ENCODE data around the gene MDH1B.

Gene MDH1B

DNA sequence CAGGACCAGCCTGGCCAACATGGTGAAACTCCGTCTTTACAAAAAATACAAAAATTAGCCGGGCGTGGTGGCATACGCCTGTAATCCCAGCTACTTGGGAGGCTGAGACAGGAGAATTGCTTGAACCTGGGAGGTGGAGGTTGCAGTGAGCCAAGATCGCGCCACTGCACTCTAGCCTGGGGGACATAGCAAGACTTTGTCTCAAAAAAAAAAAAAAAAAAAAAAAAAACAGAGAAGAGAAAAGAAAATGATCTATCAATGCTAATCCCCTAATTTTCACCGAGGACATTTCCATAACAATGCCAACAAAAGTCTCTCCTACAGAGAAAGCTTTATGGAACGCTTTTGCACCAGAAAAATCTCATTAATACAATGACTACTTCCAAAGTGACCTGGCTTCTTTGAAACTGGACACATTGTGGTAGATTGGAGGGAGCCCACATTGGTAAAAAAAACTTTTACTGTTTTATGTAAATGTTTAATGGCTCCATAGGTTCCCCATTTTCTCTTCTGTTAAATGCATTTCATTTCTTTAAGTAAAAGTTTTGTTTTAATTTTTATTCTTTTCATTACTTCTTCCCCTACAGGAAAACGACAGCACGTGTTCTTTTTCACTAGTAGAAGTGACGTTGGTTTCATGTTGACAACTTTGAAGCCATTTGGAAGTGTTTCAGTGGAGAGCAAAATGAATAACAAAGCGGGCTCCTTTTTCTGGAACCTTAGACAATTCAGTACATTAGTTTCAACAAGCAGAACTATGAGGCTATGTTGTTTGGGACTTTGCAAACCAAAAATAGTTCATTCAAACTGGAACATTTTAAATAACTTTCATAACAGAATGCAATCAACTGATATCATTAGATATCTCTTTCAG lies 1.2 kb upstream of the MDH1B start:
- DNase-seq (ENCODE audit: extremely low read depth, low read depth): no peak
- TF ChIP-seq, protein P1, sequence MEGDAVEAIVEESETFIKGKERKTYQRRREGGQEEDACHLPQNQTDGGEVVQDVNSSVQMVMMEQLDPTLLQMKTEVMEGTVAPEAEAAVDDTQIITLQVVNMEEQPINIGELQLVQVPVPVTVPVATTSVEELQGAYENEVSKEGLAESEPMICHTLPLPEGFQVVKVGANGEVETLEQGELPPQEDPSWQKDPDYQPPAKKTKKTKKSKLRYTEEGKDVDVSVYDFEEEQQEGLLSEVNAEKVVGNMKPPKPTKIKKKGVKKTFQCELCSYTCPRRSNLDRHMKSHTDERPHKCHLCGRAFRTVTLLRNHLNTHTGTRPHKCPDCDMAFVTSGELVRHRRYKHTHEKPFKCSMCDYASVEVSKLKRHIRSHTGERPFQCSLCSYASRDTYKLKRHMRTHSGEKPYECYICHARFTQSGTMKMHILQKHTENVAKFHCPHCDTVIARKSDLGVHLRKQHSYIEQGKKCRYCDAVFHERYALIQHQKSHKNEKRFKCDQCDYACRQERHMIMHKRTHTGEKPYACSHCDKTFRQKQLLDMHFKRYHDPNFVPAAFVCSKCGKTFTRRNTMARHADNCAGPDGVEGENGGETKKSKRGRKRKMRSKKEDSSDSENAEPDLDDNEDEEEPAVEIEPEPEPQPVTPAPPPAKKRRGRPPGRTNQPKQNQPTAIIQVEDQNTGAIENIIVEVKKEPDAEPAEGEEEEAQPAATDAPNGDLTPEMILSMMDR (IDR thresholded peaks at IDR 0.05; ENCODE audit: low read depth, low read length): no peak

DNA sequence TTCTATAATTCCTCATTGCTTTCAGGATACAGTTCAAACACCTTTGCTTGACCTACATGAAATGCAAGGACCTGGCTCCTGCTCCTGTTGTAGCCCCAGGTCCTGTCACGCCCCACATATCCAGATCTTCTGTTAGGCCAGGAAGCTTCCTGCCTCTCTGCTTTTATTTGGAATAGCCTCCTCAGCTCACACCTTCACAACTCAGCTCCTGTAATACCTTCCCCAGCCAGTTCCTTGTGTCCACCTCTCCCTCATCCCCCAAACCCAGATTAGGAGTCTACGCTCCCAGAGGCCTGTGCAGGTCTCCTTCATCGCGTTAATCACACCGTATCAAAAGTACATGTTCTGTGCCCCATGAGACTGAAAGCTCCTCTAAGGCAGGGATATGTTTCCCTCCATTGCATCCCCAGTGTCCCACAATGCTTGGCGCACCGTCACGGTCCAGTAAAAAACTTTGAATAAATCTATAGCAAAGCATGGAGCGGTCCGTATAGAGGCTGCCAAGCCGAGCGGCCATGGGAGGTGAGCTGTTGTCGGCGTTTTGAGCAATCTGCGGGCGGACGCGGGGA lies 371 bp downstream of the MDH1B start:
- TF ChIP-seq, protein P1 (IDR thresholded peaks at IDR 0.05; ENCODE audit: low read depth, low read length): no peak
- DNase-seq (ENCODE audit: extremely low read depth, low read depth): no peak

DNA sequence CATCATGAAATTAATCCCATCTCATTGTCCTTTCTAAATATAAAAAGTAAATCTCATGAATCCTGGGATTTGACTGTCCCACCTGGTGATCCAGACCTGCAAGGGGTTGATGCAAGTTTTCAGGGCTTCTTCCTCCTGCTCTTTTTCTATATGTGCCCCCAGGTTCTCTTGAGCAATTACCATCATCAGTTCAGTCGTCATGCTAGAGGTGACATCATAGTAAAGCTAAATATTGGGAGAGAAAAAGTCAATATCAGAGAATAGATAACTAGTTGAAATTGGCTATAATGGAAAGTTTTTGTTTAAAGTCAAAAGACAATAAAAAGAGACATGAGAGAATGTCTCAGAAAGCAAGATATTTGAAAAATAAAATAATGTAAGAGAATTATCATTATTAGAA lies 8.3 kb downstream of the MDH1B start:
- TF ChIP-seq, protein P1 (IDR thresholded peaks at IDR 0.05; ENCODE audit: low read depth, low read length): no peak
- no peak for DNase-seq (ENCODE audit: extremely low read depth, low read depth)

DNA sequence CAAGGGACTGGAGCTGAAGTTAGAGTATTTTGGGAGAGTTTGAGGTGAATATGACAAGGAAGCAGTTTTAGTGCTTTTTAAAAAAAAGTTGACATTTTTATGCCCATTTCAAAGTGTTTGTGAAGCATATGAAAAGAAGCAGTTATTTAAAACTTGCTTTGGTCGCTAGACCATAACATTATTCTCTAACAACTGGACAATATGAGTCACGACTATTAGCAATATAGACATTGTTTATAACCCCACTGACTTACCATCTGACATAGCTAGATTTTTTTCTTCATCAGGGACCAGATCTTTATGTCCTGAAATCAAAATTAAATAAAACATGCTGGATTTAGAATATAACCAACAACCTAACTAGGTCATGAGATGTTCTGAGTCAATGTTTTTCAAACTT lies 24.3 kb downstream of the MDH1B start:
- DNase-seq (ENCODE audit: extremely low read depth, low read depth): no peak
- TF ChIP-seq, protein P1 (IDR thresholded peaks at IDR 0.05; ENCODE audit: low read depth, low read length): no peak

DNA sequence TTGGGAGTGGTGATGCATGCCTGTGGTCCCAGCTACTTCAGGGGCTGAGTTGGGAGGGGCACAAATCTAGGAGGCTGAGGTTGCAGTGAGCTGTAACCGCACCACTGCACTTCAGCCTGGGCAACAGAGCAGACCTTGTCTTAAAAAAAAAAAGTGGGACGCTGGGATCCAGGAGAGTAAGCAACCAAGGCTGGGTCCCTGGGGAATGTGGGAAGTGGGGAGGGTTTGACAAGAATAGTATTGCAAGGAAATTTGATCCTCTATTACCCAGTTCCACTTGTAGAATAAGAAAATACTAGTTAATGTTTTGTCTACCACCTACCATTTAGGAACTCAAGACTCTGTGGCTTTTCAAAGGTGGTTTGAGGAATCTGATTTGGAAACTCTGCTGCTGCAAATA lies 25.9 kb downstream of the MDH1B start:
- no peak for DNase-seq (ENCODE audit: extremely low read depth, low read depth)
- TF ChIP-seq, protein P1 (IDR thresholded peaks at IDR 0.05; ENCODE audit: low read depth, low read length): no peak

DNA sequence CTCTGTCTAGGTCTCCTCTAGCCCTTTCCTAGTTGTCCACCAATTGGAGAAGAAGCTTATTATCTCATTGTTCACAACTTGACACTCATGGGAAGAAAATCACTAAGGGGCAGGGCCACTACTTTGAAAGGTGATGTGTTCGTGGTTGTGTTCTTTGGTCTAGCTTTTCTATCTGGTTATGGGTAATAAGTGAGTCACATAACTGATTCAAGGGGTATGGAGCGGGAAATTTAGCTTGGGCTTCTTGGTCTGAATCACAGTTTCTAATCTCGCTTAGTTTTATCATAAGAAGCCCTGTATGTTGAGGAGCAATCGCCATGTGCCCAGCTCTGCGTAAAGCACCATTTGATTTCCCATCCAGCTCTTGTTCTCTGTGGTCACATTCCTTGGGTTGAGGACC lies 28.2 kb downstream of the MDH1B start:
- TF ChIP-seq, protein P1 (IDR thresholded peaks at IDR 0.05; ENCODE audit: low read depth, low read length): no peak

DNA sequence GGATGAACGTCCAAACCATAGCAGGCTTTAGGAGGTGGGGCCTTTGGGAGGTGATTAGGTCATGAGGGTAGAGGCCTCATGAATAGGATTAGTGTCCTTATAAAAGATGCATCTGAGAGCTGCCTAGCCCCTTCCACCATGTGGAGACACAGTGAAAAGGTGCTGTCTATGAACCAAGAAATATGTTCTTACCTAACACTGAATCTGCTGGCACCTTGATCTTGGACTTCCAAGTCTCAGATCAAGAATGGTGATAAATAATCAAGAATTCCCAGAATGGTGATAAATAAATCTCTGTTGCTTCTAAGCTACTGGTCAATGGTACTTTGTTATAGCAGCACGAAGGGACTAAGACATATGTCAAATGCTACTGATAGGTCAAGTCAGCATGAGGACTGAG lies 31.8 kb downstream of the MDH1B start:
- TF ChIP-seq, protein P1 (IDR thresholded peaks at IDR 0.05; ENCODE audit: low read depth, low read length): no peak
- no peak for DNase-seq (ENCODE audit: extremely low read depth, low read depth)

More for the DNA sequence above, 28.2 kb downstream of the MDH1B start:
- DNase-seq (ENCODE audit: extremely low read depth, low read depth): no peak
